DMS 273 treated with DMSO at 0.1 percent for 48 hours (cell line): ENCODE data around the gene PAF1.
"Not testable (repeated sequence)": the region's sequence is repeated elsewhere in the genome, so short reads cannot be mapped to it uniquely, and the experiment has no call there.

Source experiments
- DNase-seq: peaks from one replicate; lab custom pipeline; 2025; lab: John Stamatoyannopoulos, UW

PAF1 gene

GRCh38 chr19:39352381-39353255, 38.3 kb downstream of the PAF1 start:
- DNase-seq: no peak

- no peak for DNase-seq
These were observed 39.3 kb downstream of the PAF1 start for GRCh38 chr19:39351537-39352064.

- DNase-seq: no peak
These were observed 40.8 kb downstream of the PAF1 start for GRCh38 chr19:39350156-39350555.

- no peak for DNase-seq
These were observed 41.6 kb downstream of the PAF1 start for GRCh38 chr19:39349326-39349725.

GRCh38 chr19:39347332-39348164, 43.4 kb downstream of the PAF1 start:
- no peak for DNase-seq

- DNase-seq: no peak
These were observed 45.0 kb downstream of the PAF1 start for GRCh38 chr19:39345956-39346355.

- no peak for DNase-seq
These were observed 48.1 kb downstream of the PAF1 start for GRCh38 chr19:39342647-39343305.

- peak; percentile 96 for DNase-seq
These were observed 48.9 kb downstream of the PAF1 start, which contains the start of gene SAMD4B for GRCh38 chr19:39341719-39342604. Gene SAMD4B, plus strand, starts transcription at chr19:39342421. Its CDS starts 14,473 bp downstream, at chr19:39356894.

GRCh38 chr19:39341129-39341718, 49.7 kb downstream of the PAF1 start:
- no peak for DNase-seq

- DNase-seq: not testable (repeated sequence)
These were observed 50.8 kb downstream of the PAF1 start for GRCh38 chr19:39340156-39340555.

GRCh38 chr19:39339674-39340073, 51.2 kb downstream of the PAF1 start:
- no peak for DNase-seq

GRCh38 chr19:39336483-39336882, 54.4 kb downstream of the PAF1 start:
- DNase-seq: no peak
